DOHH2 (cell line): ENCODE data around the gene PDE4A.
A peak's percentile ranks its signal among the peaks of the same experiment; 100 is the strongest.
"Not testable (repeated sequence)": the region's sequence is repeated elsewhere in the genome, so short reads cannot be mapped to it uniquely, and the experiment has no call there.

Source experiments
- H3F3A ChIP-seq: fragments of 200-600 bp; sonication (generic), shearing (Covaris generic); 2 replicates; pipeline ENCODE4 v1.6.0; 2016; ENCODE audit warnings: antibody characterized with exemption, mild to moderate bottlenecking; ENCODE audit not compliant: control insufficient read depth, insufficient read depth
- H3K27ac ChIP-seq: fragments of 200-600 bp; sonication (generic); 2 replicates; pipeline ENCODE4 v1.5.1; 2014; ENCODE audit warnings: low read depth, mild to moderate bottlenecking, low read length, moderate library complexity
- H3K27me3 ChIP-seq: fragments of 200-600 bp; sonication (generic); 2 replicates; pipeline ENCODE4 v1.6.1; 2014; ENCODE audit warnings: mild to moderate bottlenecking, low read length, mixed read lengths; ENCODE audit not compliant: control insufficient read depth
- H3K36me3 ChIP-seq: fragments of 200-600 bp; sonication (generic); 2 replicates; pipeline ENCODE4 v1.6.1; 2014; ENCODE audit warnings: mild to moderate bottlenecking, low read length, moderate library complexity, mixed read lengths; ENCODE audit not compliant: control insufficient read depth
- H3K4me1 ChIP-seq: fragments of 200-600 bp; sonication (generic); 2 replicates; pipeline ENCODE4 v1.6.1; 2014; ENCODE audit warnings: mild to moderate bottlenecking, low read length, mixed read lengths; ENCODE audit not compliant: control insufficient read depth
- H3K4me2 ChIP-seq: fragments of 200-600 bp; sonication (generic); 2 replicates; pipeline ENCODE4 v1.6.0; 2014; ENCODE audit warnings: mild to moderate bottlenecking, low read length, moderate library complexity
- H3K4me3 ChIP-seq: fragments of 200-600 bp; sonication (generic); 2 replicates; pipeline ENCODE4 v1.5.1; 2014; ENCODE audit warnings: mild to moderate bottlenecking, low read length, mixed read lengths
- H3K79me2 ChIP-seq: fragments of 200-600 bp; sonication (generic); 2 replicates; pipeline ENCODE4 v1.6.1; 2014; ENCODE audit warnings: mild to moderate bottlenecking, low read length, mixed read lengths; ENCODE audit not compliant: control insufficient read depth
- H3K9me2 ChIP-seq: fragments of 200-600 bp; sonication (generic); replicated peaks from 2 replicates; pipeline ENCODE4 v1.6.1; 2014; ENCODE audit warnings: mild to moderate bottlenecking, low read length, mixed read lengths; ENCODE audit not compliant: control insufficient read depth
- H3K9me3 ChIP-seq: fragments of 200-600 bp; sonication (generic); 2 replicates; pipeline ENCODE4 v1.6.1; 2014; ENCODE audit warnings: antibody characterized with exemption, low read length, mixed read lengths; ENCODE audit not compliant: control insufficient read depth, insufficient read depth
- H4K20me1 ChIP-seq: fragments of 200-600 bp; sonication (generic); 2 replicates; pipeline ENCODE4 v1.6.0; 2014; ENCODE audit warnings: low read depth, mild to moderate bottlenecking, antibody characterized with exemption, low read length, moderate library complexity; ENCODE audit not compliant: control insufficient read depth, insufficient read depth
- EZH2phosphoT487 ChIP-seq: fragments of 200-600 bp; sonication (generic); IDR thresholded peaks from 2 replicates; pipeline ENCODE4 v1.6.1; 2017; ENCODE audit warnings: borderline replicate concordance, mild to moderate bottlenecking, antibody characterized with exemption, low read length, moderate library complexity, mixed read lengths
- TF ChIP-seq, protein P1 (sequence below): fragments of 200-600 bp; sonication (generic); IDR thresholded peaks from one replicate; pipeline ENCODE4 v1.5.1; 2014; ENCODE audit warnings: antibody characterized with exemption, mild to moderate bottlenecking, low read depth, low read length; ENCODE audit not compliant: poor library complexity, severe bottlenecking

The PDE4A gene

DNA sequence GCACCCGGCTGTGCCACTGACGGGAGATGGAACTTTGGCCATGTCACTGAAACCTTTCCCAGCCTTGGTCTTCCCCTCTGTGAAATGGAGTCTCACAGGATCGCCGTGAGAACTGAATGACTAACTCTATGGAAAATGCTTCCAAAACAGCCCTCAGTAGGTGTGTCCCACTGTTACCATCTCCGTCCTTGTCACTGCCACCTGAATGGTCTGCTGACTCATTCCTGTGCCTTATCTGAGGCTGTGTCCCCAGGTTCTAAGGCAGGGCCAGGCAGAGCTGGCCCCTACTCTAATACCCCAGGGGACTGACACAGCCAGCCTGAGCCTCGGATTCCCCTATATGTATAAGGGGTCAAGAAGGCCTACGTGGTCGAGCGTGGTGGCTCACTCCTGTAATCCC lies 21.5 kb upstream of the PDE4A start:
- Histone ChIP-seq H3K9me3 (no peaks in the 10 kb centered on the region), H3K9me2 (no peaks in the 10 kb centered on the region), H3K27me3 (no peaks in the 10 kb centered on the region), H3K4me1 (peaks cover 40% of the 10 kb centered on the region), H3K27ac (no peak overlapping the region), H3K4me2 (no peak overlapping the region), H3F3A (no peaks in the 10 kb centered on the region), H3K36me3 (peaks cover 69% of the 10 kb centered on the region), H3K4me3 (no peak overlapping the region), H4K20me1 (peaks cover 5% of the 10 kb centered on the region; the same call in 1 of the 2 replicates), H3K79me2 (peaks cover 76% of the 10 kb centered on the region)
- TF ChIP-seq, protein P1, sequence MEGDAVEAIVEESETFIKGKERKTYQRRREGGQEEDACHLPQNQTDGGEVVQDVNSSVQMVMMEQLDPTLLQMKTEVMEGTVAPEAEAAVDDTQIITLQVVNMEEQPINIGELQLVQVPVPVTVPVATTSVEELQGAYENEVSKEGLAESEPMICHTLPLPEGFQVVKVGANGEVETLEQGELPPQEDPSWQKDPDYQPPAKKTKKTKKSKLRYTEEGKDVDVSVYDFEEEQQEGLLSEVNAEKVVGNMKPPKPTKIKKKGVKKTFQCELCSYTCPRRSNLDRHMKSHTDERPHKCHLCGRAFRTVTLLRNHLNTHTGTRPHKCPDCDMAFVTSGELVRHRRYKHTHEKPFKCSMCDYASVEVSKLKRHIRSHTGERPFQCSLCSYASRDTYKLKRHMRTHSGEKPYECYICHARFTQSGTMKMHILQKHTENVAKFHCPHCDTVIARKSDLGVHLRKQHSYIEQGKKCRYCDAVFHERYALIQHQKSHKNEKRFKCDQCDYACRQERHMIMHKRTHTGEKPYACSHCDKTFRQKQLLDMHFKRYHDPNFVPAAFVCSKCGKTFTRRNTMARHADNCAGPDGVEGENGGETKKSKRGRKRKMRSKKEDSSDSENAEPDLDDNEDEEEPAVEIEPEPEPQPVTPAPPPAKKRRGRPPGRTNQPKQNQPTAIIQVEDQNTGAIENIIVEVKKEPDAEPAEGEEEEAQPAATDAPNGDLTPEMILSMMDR: no peak
- TF ChIP-seq EZH2phosphoT487: no peak

DNA sequence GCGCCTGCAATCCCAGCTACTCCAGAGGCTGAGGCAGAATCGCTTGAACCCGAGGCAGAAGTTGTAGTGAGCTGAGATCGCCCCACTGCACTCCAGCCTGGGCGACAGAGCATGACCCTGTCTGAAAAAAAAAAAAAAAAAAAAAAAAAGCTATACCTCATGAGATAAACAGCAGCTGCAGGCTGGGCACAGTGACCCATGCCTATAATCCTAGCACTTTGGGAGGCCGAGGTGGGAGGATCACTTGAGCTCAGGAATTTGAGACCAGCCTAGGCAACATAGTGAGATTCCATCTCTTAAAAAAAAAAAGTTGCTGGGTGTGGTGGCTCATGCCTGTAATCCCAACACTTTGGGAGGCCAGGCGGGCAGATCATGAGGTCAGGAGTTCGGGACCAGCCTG lies 21.0 kb upstream of the PDE4A start:
- H3K79me2 ChIP-seq: peaks cover 78% of the 10 kb centered on the region
- peaks cover 45% of the 10 kb centered on the region for H3K4me1 ChIP-seq
- not testable (repeated sequence) for H3K27ac ChIP-seq, H4K20me1 ChIP-seq, H3K4me2 ChIP-seq, H3K27me3 ChIP-seq, H3K4me3 ChIP-seq, H3F3A ChIP-seq, H3K9me2 ChIP-seq, H3K9me3 ChIP-seq
- peaks cover 69% of the 10 kb centered on the region for H3K36me3 ChIP-seq

DNA sequence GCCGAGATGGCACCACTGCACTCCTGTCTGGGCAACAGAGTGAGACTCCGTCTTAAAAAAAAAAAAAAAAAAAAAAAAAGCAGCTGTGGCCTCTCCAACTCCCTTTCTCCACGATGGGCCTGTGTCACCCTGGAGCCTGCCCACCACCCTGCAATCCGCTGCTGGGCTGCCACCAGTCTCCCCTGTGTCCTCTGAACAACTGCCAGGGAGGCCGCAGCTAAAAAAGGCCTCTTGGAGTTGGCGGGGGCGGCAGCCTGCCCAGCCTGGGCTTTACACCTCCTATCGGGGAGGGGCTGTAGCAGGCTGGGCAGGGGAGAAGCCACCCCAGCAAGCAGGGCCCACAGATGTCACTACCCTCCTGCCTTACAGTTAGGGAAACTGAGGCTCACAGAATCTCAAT lies 20.5 kb upstream of the PDE4A start:
- peaks cover 50% of the 10 kb centered on the region for H3K4me1 ChIP-seq
- peaks cover 5% of the 10 kb centered on the region; the same call in 1 of the 2 replicates for H4K20me1 ChIP-seq
- H3K4me3 ChIP-seq: no peak overlapping the region
- H3K27ac ChIP-seq: no peak overlapping the region; the same call in 1 of the 2 replicates
- H3F3A ChIP-seq: no peaks in the 10 kb centered on the region
- H3K36me3 ChIP-seq: peaks cover 65% of the 10 kb centered on the region
- no peaks in the 10 kb centered on the region for H3K9me2 ChIP-seq
- H3K9me3 ChIP-seq: no peaks in the 10 kb centered on the region
- H3K4me2 ChIP-seq: peak overlapping the region; percentile 95; the same call in 1 of the 2 replicates
- peaks cover 78% of the 10 kb centered on the region for H3K79me2 ChIP-seq
- no peak for TF ChIP-seq EZH2phosphoT487
- TF ChIP-seq, protein P1: no peak
- no peaks in the 10 kb centered on the region for H3K27me3 ChIP-seq

DNA sequence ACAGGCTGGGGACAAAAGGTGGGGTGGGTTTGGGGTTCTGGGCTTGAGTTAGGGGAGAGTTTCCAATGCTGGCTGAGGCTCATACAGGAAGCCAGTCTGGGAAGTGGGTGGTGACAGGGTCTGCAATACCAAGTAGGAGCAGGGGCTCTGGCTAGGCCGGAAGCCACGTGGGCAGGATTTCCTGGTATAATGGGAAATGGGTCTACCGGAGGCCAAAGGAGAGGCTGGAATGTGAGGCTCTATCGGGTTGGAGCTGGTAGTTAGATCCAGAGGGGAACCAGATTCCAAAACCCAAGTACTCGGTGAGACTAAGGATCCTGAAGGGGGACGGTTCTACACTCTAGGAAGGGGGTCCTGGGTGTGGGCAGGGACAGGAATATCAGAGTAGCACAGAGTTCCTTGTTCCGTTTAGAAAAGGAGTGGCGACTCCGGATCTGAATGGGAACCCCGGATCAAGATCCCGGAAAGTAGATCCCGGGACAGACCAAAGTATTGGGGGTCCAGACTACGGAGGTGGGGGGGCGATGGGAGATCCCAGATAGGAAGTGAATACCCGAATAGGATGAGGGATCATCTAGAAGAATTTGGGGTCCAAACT lies 17.8 kb upstream of the PDE4A start:
- Histone ChIP-seq H3F3A (peaks cover 17% of the 10 kb centered on the region), H3K9me2 (no peaks in the 10 kb centered on the region), H3K27me3 (no peaks in the 10 kb centered on the region), H3K79me2 (peaks cover 65% of the 10 kb centered on the region), H3K9me3 (no peaks in the 10 kb centered on the region), H3K27ac (peak overlapping the region; percentile 21), H4K20me1 (peaks cover 5% of the 10 kb centered on the region; the same call in 1 of the 2 replicates), H3K4me2 (peak overlapping the region; percentile 95), H3K4me1 (peaks cover 73% of the 10 kb centered on the region), H3K4me3 (peak overlapping the region; percentile 92), H3K36me3 (peaks cover 50% of the 10 kb centered on the region)
- TF ChIP-seq, protein P1: no peak
- TF ChIP-seq EZH2phosphoT487: no peak
